Calu3 (cell line): ENCODE measurements around the gene PLOD2. TPM values are rescaled to one million over a fixed set of nuclear protein-coding genes. Genes with fewer than 3 reads are reported as not detected.

Source experiments
- BruUV-seq: library from RNA; stranded (reverse); fragments of 400-500 nt; replicated peaks from 2 replicates; lab custom pipeline; 2021; lab: Mats Ljungman, UMichigan
- CTCF ChIA-PET: fragments of 300-600 bp; sonication (Branson Sonifier 250); formaldehyde crosslinking; loops from one replicate; lab custom pipeline; 2022; ENCODE audit warnings: antibody characterized with exemption; lab: Charles Lee
- DNase-seq: peaks from one replicate; pipeline ENCODE4 v3.0.0; 2022
- H3K27ac Mint-ChIP-seq: one replicate; pipeline ENCODE4 v1.8.0; 2022; ENCODE audit warnings: mixed read lengths; ENCODE audit not compliant: unreplicated experiment
- H3K27me3 Mint-ChIP-seq: one replicate; pipeline ENCODE4 v1.8.0; 2022; ENCODE audit warnings: mixed read lengths; ENCODE audit not compliant: unreplicated experiment
- H3K36me3 Mint-ChIP-seq: one replicate; pipeline ENCODE4 v1.8.0; 2022; ENCODE audit warnings: mild to moderate bottlenecking, moderate library complexity, mixed read lengths; ENCODE audit not compliant: insufficient read depth, unreplicated experiment
- H3K4me1 Mint-ChIP-seq: one replicate; pipeline ENCODE4 v1.8.0; 2022; ENCODE audit warnings: mild to moderate bottlenecking, low read depth, mixed read lengths; ENCODE audit not compliant: unreplicated experiment
- H3K4me3 Mint-ChIP-seq: one replicate; pipeline ENCODE4 v1.8.0; 2022; ENCODE audit warnings: mild to moderate bottlenecking, low read depth, moderate library complexity, mixed read lengths; ENCODE audit not compliant: unreplicated experiment
- H3K9me3 Mint-ChIP-seq: one replicate; pipeline ENCODE4 v1.8.0; 2022; ENCODE audit warnings: low read depth, mixed read lengths; ENCODE audit not compliant: unreplicated experiment
- intact Hi-C: fragments of 100-400 bp; cut with micrococcal nuclease; formaldehyde crosslinking; loops from one replicate; pipeline ENCODE4 v1.10.0; 2022; ENCODE audit not compliant: unreplicated experiment
- total RNA-seq: library from RNA; stranded (reverse); gene quantifications from 2 replicates; pipeline ENCODE4 v1.2.3, GENCODE V29; 2022
- TF ChIP-seq, protein P1 (sequence below): fragments of 200-600 bp; IDR thresholded peaks from one replicate; pipeline ENCODE4 v1.8.0; 2022; ENCODE audit warnings: antibody characterized with exemption; ENCODE audit not compliant: unreplicated experiment

The PLOD2 gene
- total RNA-seq, 1 experiment from 2014 or later, result 123 TPM

GRCh38 chr3:146104068-146104467, 56.9 kb downstream of the PLOD2 start:
- Mint-ChIP-seq H3K9me3 (no peaks in the 10 kb centered on the region), H3K27ac (no peak overlapping the region), H3K27me3 (no peaks in the 10 kb centered on the region), H3K36me3 (peaks cover 33% of the 10 kb centered on the region), H3K4me3 (no peak overlapping the region), H3K4me1 (peaks cover 11% of the 10 kb centered on the region)
- TF ChIP-seq, protein P1, sequence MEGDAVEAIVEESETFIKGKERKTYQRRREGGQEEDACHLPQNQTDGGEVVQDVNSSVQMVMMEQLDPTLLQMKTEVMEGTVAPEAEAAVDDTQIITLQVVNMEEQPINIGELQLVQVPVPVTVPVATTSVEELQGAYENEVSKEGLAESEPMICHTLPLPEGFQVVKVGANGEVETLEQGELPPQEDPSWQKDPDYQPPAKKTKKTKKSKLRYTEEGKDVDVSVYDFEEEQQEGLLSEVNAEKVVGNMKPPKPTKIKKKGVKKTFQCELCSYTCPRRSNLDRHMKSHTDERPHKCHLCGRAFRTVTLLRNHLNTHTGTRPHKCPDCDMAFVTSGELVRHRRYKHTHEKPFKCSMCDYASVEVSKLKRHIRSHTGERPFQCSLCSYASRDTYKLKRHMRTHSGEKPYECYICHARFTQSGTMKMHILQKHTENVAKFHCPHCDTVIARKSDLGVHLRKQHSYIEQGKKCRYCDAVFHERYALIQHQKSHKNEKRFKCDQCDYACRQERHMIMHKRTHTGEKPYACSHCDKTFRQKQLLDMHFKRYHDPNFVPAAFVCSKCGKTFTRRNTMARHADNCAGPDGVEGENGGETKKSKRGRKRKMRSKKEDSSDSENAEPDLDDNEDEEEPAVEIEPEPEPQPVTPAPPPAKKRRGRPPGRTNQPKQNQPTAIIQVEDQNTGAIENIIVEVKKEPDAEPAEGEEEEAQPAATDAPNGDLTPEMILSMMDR, result no peak
- CTCF ChIA-PET, result interaction anchor here (0.7 kb wide), 1 partner anchor 40 kb away, joined by 4 read pairs; no protein-coding TSS in a partner anchor
- intact Hi-C loops, result no loop called here
- no TSS peak for BruUV-seq
- no peak for DNase-seq

DNA sequence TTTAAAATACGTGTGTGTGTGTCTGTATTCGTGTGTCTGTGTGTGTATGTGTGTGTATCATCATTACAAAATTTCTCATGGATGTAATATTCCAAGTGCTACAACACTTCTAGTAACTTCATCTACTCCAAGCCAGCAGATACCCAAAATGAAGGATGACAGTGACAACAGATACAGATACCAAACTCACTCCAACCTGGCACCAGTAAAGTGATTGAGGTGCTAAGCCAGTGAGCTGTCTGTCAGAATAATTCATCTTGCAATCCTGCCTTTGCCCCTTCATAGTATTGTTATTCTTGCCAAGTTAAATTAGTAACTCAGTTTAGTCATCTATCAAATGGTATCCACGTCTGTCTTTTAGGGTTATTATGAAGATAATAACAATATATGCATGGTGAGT, 58.1 kb downstream of the PLOD2 start:
- CTCF ChIA-PET, result no interaction called here
- Mint-ChIP-seq H3K9me3 (no peaks in the 10 kb centered on the region), H3K4me3 (no peak overlapping the region), H3K4me1 (peaks cover 11% of the 10 kb centered on the region), H3K27me3 (no peaks in the 10 kb centered on the region), H3K27ac (no peak overlapping the region), H3K36me3 (peaks cover 22% of the 10 kb centered on the region)
- DNase-seq, result no peak
- TF ChIP-seq, protein P1, result no peak
- no TSS peak for BruUV-seq
- intact Hi-C loops, result no loop called here

DNA sequence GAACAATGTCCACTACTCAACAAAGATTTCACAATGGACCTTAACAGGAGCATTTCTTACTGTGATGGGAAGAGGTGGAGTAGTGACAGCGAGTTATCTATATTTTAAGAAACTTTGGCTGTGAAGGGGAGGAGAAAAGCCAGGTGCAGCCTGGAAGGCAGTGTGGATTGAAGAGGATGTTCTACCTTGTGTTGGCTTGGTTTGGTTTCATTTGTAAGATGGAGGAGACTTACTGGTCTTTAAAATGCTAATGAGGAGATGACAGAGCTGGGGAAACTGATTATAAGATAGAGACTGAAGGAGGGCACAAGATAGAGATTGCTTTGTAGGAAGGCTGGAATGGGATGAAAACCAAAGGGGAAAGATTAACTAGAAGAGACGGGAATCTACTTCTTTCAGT, 59.4 kb downstream of the PLOD2 start:
- H3K4me3 Mint-ChIP-seq, result no peak overlapping the region
- H3K27me3 Mint-ChIP-seq, result no peaks in the 10 kb centered on the region
- intact Hi-C loops, result no loop called here
- CTCF ChIA-PET, result no interaction called here
- TF ChIP-seq, protein P1, result no peak
- H3K27ac Mint-ChIP-seq, result no peak overlapping the region
- BruUV-seq, result no TSS peak
- DNase-seq, result no peak
- peaks cover 11% of the 10 kb centered on the region for H3K4me1 Mint-ChIP-seq
- peaks cover 18% of the 10 kb centered on the region for H3K36me3 Mint-ChIP-seq
- H3K9me3 Mint-ChIP-seq, result no peaks in the 10 kb centered on the region

- peaks cover 11% of the 10 kb centered on the region for H3K4me1 Mint-ChIP-seq
- no peak overlapping the region for H3K27ac Mint-ChIP-seq
- no TSS peak for BruUV-seq
- no peaks in the 10 kb centered on the region for H3K27me3 Mint-ChIP-seq
- intact Hi-C loops, result no loop called here
- CTCF ChIA-PET, result no interaction called here
- TF ChIP-seq, protein P1, result no peak
- H3K36me3 Mint-ChIP-seq, result peaks cover 18% of the 10 kb centered on the region
- no peaks in the 10 kb centered on the region for H3K9me3 Mint-ChIP-seq
- H3K4me3 Mint-ChIP-seq, result no peak overlapping the region
- no peak for DNase-seq
Measured at GRCh38 chr3:146100825-146101444, 60.0 kb downstream of the PLOD2 start.
